ENCODE measurements around the gene FIBCD1. TPM values are rescaled to one million over a fixed set of nuclear protein-coding genes. Genes with fewer than 3 reads are reported as not detected.

Gene FIBCD1
- total RNA-seq, 1 donor from 2014 or later, result not detected

DNA sequence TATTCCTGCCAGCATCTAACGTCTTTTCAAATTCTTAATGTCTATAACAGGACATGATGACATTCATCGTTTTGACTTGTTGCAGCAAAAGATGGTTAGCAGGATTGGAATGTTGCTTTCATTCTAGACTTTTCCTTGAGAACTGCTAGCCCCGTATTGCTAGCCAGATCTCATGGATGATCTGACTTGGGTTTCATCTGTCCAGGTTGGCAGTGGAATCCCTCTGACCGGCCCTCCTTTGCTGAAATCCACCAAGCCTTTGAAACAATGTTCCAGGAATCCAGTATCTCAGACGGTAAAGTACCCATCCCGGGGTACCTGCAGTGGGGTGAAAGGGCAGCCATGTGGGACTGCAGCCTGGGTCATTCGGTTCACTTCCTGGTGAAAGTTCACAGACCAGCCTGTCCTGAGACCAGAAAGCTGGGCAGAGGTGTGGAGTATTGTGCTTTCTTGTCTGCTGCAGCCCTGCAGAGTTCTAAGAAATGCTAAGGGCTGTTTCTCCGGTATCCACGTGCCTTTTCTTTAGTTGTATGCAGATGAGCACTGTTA lies 59.1 kb downstream of the FIBCD1 start:
- Mint-ChIP-seq H3K4me1 (ENCODE audit: low read depth) (no peaks in the 10 kb centered on the region), H3K27ac (no peak overlapping the region), H3K27me3 (ENCODE audit: low read depth) (no peaks in the 10 kb centered on the region), H3K9me3 (no peaks in the 10 kb centered on the region), H3K4me3 (ENCODE audit: low read depth) (no peak overlapping the region), H3K36me3 (ENCODE audit: low read depth) (peaks cover 16% of the 10 kb centered on the region)
- DNase-seq (ENCODE audit: low spot score), result no peak
- intact Hi-C loops (cut with micrococcal nuclease), result no loop called here

DNA sequence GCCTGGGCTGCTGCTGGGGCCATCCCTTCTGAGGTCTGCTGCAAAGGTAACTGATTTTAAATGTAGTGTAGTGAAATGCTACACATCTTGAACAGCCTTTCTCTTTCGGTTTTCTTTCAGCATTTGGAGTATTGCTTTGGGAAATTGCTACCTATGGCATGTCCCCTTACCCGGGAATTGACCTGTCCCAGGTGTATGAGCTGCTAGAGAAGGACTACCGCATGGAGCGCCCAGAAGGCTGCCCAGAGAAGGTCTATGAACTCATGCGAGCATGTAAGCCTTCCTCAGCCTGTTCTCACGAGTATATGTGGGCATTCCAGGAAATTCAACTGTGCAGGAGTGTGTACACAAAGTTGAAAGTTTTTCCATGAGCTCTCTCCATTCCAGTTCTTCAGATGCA lies 60.8 kb downstream of the FIBCD1 start:
- Mint-ChIP-seq H3K27ac (no peak overlapping the region), H3K4me1 (ENCODE audit: low read depth) (no peaks in the 10 kb centered on the region), H3K9me3 (no peaks in the 10 kb centered on the region), H3K27me3 (ENCODE audit: low read depth) (no peaks in the 10 kb centered on the region), H3K4me3 (ENCODE audit: low read depth) (no peak overlapping the region), H3K36me3 (ENCODE audit: low read depth) (peaks cover 21% of the 10 kb centered on the region)
- DNase-seq (ENCODE audit: low spot score), result no peak
- intact Hi-C loops (cut with micrococcal nuclease), result no loop called here

DNA sequence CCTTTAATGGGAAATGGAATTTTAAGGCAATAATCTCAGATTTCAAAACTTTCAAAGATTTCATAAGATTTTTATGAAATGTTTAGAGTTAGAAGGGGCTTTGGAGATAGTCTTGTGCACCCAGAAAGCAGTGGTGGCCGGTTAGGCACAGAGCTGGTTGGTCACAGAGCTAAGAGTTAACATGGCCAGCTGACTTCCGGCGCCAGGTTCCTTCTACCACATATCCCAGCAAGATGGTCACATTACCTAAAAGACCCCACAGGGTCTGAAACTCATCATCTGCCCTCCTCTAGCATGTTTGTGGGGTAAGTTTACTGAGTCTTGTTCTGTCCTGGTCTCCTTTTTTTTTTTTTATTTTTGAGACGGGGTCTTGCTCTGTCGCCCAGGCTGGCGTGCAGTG lies 61.7 kb downstream of the FIBCD1 start:
- H3K27ac Mint-ChIP-seq, result no peak overlapping the region
- intact Hi-C loops (cut with micrococcal nuclease), result no loop called here
- peaks cover 23% of the 10 kb centered on the region for H3K36me3 Mint-ChIP-seq (ENCODE audit: low read depth)
- no peaks in the 10 kb centered on the region for H3K27me3 Mint-ChIP-seq (ENCODE audit: low read depth)
- H3K4me3 Mint-ChIP-seq (ENCODE audit: low read depth), result no peak overlapping the region
- no peaks in the 10 kb centered on the region for H3K4me1 Mint-ChIP-seq (ENCODE audit: low read depth)
- no peak for DNase-seq (ENCODE audit: low spot score)
- H3K9me3 Mint-ChIP-seq, result no peaks in the 10 kb centered on the region

DNA sequence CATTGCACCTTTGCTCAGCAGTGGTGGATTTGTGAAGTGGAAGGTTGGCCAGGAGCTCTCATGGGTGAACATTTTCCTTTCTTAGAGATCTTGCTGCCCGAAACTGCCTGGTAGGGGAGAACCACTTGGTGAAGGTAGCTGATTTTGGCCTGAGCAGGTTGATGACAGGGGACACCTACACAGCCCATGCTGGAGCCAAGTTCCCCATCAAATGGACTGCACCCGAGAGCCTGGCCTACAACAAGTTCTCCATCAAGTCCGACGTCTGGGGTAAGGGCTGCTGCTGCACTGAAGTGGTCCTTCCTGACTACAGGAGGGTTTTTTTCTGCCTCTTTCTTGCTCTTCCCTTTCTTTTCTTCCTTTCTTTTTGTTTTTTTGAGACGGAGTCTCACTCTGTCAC lies 64.3 kb downstream of the FIBCD1 start:
- intact Hi-C loops (cut with micrococcal nuclease), result no loop called here
- Mint-ChIP-seq H3K4me3 (ENCODE audit: low read depth) (no peak overlapping the region), H3K36me3 (ENCODE audit: low read depth) (peaks cover 28% of the 10 kb centered on the region), H3K9me3 (no peaks in the 10 kb centered on the region), H3K27me3 (ENCODE audit: low read depth) (no peaks in the 10 kb centered on the region), H3K4me1 (ENCODE audit: low read depth) (no peaks in the 10 kb centered on the region), H3K27ac (no peak overlapping the region)
- no peak for DNase-seq (ENCODE audit: low spot score)

DNA sequence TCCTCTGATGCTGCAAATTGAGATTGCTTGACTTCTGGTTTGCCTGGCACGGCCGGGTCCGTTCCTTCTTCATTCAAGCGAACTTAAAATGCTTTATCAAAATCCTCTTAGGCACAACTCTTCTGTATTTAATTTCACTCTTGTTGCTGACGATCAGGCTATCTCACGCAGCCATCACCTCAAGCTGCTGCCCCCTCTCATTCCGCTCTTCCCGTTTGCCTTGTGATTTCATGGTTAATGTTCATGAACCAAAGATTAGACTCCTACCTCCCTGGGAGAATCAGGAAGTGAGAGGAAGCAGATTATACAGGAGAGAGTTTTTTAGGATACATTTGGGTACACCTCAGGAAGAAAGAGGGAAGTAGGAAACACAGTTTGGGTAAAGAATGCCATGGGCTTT lies 65.1 kb downstream of the FIBCD1 start:
- DNase-seq (ENCODE audit: low spot score), result no peak
- Mint-ChIP-seq H3K4me3 (ENCODE audit: low read depth) (no peak overlapping the region), H3K27ac (no peak overlapping the region), H3K9me3 (no peaks in the 10 kb centered on the region), H3K36me3 (ENCODE audit: low read depth) (peaks cover 23% of the 10 kb centered on the region), H3K4me1 (ENCODE audit: low read depth) (no peaks in the 10 kb centered on the region), H3K27me3 (ENCODE audit: low read depth) (no peaks in the 10 kb centered on the region)
- intact Hi-C loops (cut with micrococcal nuclease), result no loop called here

DNA sequence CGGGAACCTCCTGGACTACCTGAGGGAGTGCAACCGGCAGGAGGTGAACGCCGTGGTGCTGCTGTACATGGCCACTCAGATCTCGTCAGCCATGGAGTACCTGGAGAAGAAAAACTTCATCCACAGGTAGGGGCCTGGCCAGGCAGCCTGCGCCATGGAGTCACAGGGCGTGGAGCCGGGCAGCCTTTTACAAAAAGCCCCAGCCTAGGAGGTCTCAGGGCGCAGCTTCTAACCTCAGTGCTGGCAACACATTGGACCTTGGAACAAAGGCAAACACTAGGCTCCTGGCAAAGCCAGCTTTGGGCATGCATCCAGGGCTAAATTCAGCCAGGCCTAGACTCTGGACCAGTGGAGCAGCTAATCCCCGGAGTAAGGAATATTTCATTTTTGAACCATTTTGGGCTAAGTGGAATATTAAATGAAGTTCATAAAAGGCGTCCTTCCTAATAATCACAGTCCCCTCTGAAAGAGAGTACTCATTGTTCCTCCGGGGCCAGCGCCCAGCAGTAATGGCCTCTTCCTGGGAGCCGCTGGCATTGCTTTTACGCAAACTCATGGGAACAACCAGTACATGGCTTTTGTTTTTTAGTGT lies 66.0 kb downstream of the FIBCD1 start:
- no peak overlapping the region for H3K4me3 Mint-ChIP-seq (ENCODE audit: low read depth)
- H3K9me3 Mint-ChIP-seq, result no peaks in the 10 kb centered on the region
- intact Hi-C loops (cut with micrococcal nuclease), result no loop called here
- H3K4me1 Mint-ChIP-seq (ENCODE audit: low read depth), result no peaks in the 10 kb centered on the region
- H3K27me3 Mint-ChIP-seq (ENCODE audit: low read depth), result no peaks in the 10 kb centered on the region
- no peak for DNase-seq (ENCODE audit: low spot score)
- H3K36me3 Mint-ChIP-seq (ENCODE audit: low read depth), result peaks cover 22% of the 10 kb centered on the region
- H3K27ac Mint-ChIP-seq, result no peak overlapping the region

DNA sequence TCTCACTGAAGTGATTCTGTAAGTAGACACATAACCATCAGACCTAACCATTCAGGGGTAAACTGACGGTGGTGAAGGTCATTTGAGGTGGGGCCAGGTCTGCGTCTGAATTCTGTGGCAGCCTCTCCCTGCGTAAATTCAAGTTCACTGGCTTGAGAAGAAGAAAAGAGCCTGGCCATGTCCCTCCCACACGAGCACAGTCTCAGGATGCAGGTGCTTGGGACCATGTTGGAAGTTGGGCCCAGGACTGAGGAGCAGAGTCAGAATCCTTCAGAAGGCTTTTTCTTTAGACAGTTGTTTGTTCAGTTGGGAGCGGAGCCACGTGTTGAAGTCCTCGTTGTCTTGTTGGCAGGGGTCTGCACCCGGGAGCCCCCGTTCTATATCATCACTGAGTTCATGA lies 66.5 kb downstream of the FIBCD1 start:
- no peak overlapping the region for H3K27ac Mint-ChIP-seq
- H3K27me3 Mint-ChIP-seq (ENCODE audit: low read depth), result no peaks in the 10 kb centered on the region
- H3K36me3 Mint-ChIP-seq (ENCODE audit: low read depth), result peaks cover 22% of the 10 kb centered on the region
- DNase-seq (ENCODE audit: low spot score), result no peak
- H3K9me3 Mint-ChIP-seq, result no peaks in the 10 kb centered on the region
- intact Hi-C loops (cut with micrococcal nuclease), result no loop called here
- H3K4me3 Mint-ChIP-seq (ENCODE audit: low read depth), result no peak overlapping the region
- no peaks in the 10 kb centered on the region for H3K4me1 Mint-ChIP-seq (ENCODE audit: low read depth)

DNA sequence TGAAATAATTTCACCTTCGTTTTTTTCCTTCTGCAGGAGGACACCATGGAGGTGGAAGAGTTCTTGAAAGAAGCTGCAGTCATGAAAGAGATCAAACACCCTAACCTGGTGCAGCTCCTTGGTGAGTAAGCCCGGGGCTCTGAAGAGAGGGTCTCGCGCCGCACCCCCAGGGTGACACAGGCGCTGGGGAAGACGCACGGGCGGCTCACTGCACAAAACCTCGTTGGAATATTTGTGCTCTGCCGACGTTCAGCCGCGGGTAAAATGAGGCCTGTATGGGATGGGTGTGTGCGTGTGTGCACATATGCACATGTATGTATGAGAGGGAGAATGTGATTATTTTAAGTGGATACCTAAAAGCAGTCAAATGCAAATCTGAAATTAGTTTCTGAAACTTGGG lies 67.0 kb downstream of the FIBCD1 start:
- H3K9me3 Mint-ChIP-seq, result no peaks in the 10 kb centered on the region
- intact Hi-C loops (cut with micrococcal nuclease), result no loop called here
- H3K27me3 Mint-ChIP-seq (ENCODE audit: low read depth), result no peaks in the 10 kb centered on the region
- peaks cover 18% of the 10 kb centered on the region for H3K36me3 Mint-ChIP-seq (ENCODE audit: low read depth)
- DNase-seq (ENCODE audit: low spot score), result no peak
- no peak overlapping the region for H3K27ac Mint-ChIP-seq
- no peak overlapping the region for H3K4me3 Mint-ChIP-seq (ENCODE audit: low read depth)
- H3K4me1 Mint-ChIP-seq (ENCODE audit: low read depth), result no peaks in the 10 kb centered on the region

DNA sequence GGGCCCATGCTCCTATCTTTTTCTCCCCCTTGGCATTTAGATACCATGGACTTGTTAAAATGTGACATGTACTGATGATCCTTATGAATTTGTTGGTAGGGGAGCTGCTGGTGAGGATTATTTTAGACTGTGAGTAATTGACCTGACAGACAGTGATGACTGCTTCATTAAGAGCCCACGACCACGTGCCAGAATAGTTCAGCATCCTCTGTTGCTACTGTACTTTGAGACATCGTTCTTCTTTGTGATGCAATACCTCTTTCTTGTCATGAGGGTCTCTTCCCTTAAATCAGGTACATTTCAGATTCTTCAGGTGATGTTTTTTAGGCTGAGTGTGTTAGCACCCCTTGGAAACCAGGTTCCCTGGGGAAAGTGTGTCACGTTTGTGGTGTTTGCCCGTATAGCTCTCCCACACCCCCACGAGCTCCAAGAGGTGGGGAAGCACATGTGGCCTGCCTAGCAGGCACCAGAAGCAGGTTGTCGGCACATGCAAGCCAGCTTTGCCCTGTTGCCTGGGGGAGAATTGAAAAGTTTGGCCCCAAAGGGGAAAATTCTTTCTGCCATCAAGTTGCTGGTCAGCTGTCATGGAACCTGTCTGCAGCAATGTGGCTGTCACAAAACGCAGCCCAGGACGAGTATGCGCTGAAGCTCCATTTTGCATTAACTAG lies 67.5 kb downstream of the FIBCD1 start:
- intact Hi-C loops (cut with micrococcal nuclease), result no loop called here
- H3K9me3 Mint-ChIP-seq, result no peaks in the 10 kb centered on the region
- no peak for DNase-seq (ENCODE audit: low spot score)
- no peaks in the 10 kb centered on the region for H3K4me1 Mint-ChIP-seq (ENCODE audit: low read depth)
- H3K4me3 Mint-ChIP-seq (ENCODE audit: low read depth), result no peak overlapping the region
- H3K36me3 Mint-ChIP-seq (ENCODE audit: low read depth), result peaks cover 18% of the 10 kb centered on the region
- no peaks in the 10 kb centered on the region for H3K27me3 Mint-ChIP-seq (ENCODE audit: low read depth)
- no peak overlapping the region for H3K27ac Mint-ChIP-seq

DNA sequence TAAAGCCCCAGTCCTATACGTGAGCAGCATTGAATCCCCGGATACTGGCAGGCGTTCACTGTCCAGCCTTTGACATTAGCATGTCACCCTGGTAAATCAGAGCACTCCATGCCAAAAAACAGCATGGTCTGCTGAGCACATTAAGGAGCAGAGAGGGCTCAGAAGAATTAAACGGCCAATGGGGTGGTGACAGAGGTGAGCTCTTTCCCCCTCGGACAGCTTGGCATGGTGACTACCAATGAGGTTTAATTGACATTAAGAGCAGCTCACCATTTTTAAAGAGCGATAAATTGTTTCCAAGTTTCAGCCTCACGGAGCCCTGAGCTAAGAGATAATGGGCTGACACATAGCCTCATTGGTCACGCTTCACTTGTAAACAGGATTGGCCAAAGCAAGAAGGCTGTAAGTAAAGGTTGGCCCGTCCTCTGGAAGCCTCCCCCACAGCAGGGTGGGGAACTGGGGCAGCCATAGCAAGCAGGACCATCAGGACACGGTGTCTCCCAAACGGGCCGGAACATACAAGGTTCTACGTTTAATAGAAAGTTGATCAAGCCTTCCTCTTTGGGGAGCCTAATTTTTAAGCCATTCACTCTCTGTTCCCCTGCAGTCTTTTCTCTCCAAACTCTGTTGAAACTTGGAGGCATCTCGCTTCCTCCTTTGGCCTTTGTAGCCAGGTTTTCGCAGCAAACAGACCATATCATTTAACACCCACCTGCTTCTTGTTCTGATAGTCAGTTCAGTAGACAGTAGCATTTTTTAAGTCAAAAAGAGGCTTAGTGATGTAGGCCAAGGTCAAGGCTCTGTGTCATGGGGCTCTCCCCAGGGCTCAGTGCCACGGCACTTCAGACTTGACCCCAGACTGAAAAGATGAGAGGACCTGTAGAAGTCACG lies 68.3 kb downstream of the FIBCD1 start:
- Mint-ChIP-seq H3K36me3 (ENCODE audit: low read depth) (peaks cover 18% of the 10 kb centered on the region), H3K27me3 (ENCODE audit: low read depth) (no peaks in the 10 kb centered on the region), H3K9me3 (no peaks in the 10 kb centered on the region), H3K4me3 (ENCODE audit: low read depth) (no peak overlapping the region), H3K27ac (no peak overlapping the region), H3K4me1 (ENCODE audit: low read depth) (no peaks in the 10 kb centered on the region)
- intact Hi-C loops (cut with micrococcal nuclease), result no loop called here
- no peak for DNase-seq (ENCODE audit: low spot score)

DNA sequence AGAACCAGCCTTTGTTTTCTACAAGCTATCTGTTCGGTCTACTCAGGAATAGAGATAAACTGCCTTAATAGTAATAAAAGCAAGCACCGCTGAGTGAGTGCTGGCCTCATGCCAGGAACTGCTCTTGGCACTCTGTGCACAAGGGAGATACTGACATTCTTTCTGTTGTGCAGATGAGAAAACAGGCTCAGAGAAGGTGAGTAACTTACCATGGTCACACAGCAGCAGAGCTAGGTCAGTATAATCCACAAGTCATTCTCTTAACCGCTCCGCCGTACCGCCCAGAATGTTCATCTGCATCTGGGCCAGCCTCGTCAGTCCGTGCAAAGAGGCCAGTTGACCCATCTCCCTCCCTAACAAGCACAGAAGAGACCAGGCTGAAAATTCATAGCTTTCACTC lies 69.8 kb downstream of the FIBCD1 start:
- intact Hi-C loops (cut with micrococcal nuclease), result no loop called here
- no peak for DNase-seq (ENCODE audit: low spot score)
- no peaks in the 10 kb centered on the region for H3K27me3 Mint-ChIP-seq (ENCODE audit: low read depth)
- H3K27ac Mint-ChIP-seq, result no peak overlapping the region
- no peaks in the 10 kb centered on the region for H3K9me3 Mint-ChIP-seq
- H3K4me3 Mint-ChIP-seq (ENCODE audit: low read depth), result no peak overlapping the region
- H3K4me1 Mint-ChIP-seq (ENCODE audit: low read depth), result no peaks in the 10 kb centered on the region
- peaks cover 15% of the 10 kb centered on the region for H3K36me3 Mint-ChIP-seq (ENCODE audit: low read depth)

DNA sequence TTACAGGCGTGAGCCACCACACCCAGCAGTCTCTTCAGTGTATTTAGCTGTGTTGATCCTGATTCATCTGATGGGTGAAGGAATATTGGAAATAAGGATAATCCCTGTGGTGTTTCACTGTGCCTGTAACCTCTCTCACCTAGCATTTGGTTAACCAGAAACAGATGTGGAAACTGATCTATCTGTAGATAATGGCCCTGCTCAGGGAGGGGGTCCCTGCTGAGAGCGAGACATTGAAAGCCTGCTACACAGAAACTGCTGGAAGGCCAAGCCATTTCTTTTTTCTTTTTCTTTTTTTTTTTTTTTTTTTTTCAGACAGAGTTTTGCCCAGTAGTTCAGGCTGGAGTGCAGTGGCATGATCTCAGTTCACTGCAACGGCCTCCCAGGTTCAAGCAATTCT lies 70.8 kb downstream of the FIBCD1 start:
- no peaks in the 10 kb centered on the region for H3K9me3 Mint-ChIP-seq
- DNase-seq (ENCODE audit: low spot score), result no peak
- no peak overlapping the region for H3K4me3 Mint-ChIP-seq (ENCODE audit: low read depth)
- H3K27me3 Mint-ChIP-seq (ENCODE audit: low read depth), result no peaks in the 10 kb centered on the region
- intact Hi-C loops (cut with micrococcal nuclease), result no loop called here
- H3K4me1 Mint-ChIP-seq (ENCODE audit: low read depth), result no peaks in the 10 kb centered on the region
- H3K36me3 Mint-ChIP-seq (ENCODE audit: low read depth), result peaks cover 9% of the 10 kb centered on the region
- H3K27ac Mint-ChIP-seq, result no peak overlapping the region

DNA sequence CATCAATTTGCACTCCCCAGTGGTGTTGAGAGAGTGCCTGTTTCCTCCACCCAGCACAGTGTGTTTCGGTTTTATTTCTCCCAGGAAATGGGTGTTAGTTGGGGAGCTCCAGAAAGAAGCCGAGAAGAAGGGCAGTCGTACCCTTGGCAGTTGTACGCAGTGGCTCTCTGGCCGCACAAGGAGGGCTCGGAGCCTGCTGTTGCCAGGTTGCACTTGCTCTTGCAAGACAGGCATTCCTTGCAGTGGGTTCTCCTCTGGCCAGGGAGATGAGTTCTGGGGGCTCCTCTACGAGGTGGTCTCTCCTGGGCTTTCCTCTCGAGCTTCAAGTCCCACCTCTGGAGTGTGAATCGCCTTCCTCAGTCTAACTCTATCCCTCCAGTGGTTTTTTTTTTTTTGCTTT lies 71.5 kb downstream of the FIBCD1 start:
- DNase-seq (ENCODE audit: low spot score), result no peak
- peaks cover 11% of the 10 kb centered on the region for H3K36me3 Mint-ChIP-seq (ENCODE audit: low read depth)
- no peak overlapping the region for H3K4me3 Mint-ChIP-seq (ENCODE audit: low read depth)
- no peaks in the 10 kb centered on the region for H3K27me3 Mint-ChIP-seq (ENCODE audit: low read depth)
- intact Hi-C loops (cut with micrococcal nuclease), result loop anchor here (2.0 kb wide), 1 partner anchor 179 kb away; no protein-coding TSS in a partner anchor
- H3K27ac Mint-ChIP-seq, result no peak overlapping the region
- H3K9me3 Mint-ChIP-seq, result no peaks in the 10 kb centered on the region
- H3K4me1 Mint-ChIP-seq (ENCODE audit: low read depth), result no peaks in the 10 kb centered on the region

Data from activated T-helper 2 cell treated with anti-CD3 and anti-CD28 coated beads, Interferon-gamma antibody, Interleukin-2, Interleukin-4, amounts not matched to agents 10 μg/mL and 5 μg/mL and 100 μg/mL, durations not matched to agents 14 hours and 24 hours and 36 hours (primary cell).